Measurements from ENCODE around the gene FARS2. TPM values are rescaled to one million over a fixed set of nuclear protein-coding genes. Genes with fewer than 3 reads are reported as not detected.

Gene FARS2
- total RNA-seq, 1 donor from 2014 or later, result 21.9 TPM

GRCh38 chr6:5501837-5502236, 240.5 kb downstream of the FARS2 start:
- Mint-ChIP-seq H3K27ac (no peak overlapping the region), H3K9me3 (no peaks in the 10 kb centered on the region), H3K27me3 (no peaks in the 10 kb centered on the region), H3K4me1 (ENCODE audit: unreplicated experiment) (peaks cover 23% of the 10 kb centered on the region), H3K4me3 (no peak overlapping the region), H3K36me3 (peaks cover 5% of the 10 kb centered on the region)
- no peak for DNase-seq (ENCODE audit: extremely low spot score, unreplicated experiment)
- no peak for TF ChIP-seq CTCF (conservative IDR thresholded peaks at IDR 0.05)

GRCh38 chr6:5504078-5504477, 242.8 kb downstream of the FARS2 start:
- Mint-ChIP-seq H3K36me3 (peaks cover 13% of the 10 kb centered on the region), H3K4me1 (ENCODE audit: unreplicated experiment) (peaks cover 19% of the 10 kb centered on the region), H3K9me3 (no peaks in the 10 kb centered on the region), H3K4me3 (no peak overlapping the region), H3K27ac (no peak overlapping the region), H3K27me3 (no peaks in the 10 kb centered on the region)
- TF ChIP-seq CTCF (conservative IDR thresholded peaks at IDR 0.05), result no peak
- no peak for DNase-seq (ENCODE audit: extremely low spot score, unreplicated experiment)

- Mint-ChIP-seq H3K36me3 (peaks cover 8% of the 10 kb centered on the region), H3K9me3 (no peaks in the 10 kb centered on the region), H3K4me3 (no peak overlapping the region), H3K27me3 (no peaks in the 10 kb centered on the region), H3K27ac (no peak overlapping the region), H3K4me1 (ENCODE audit: unreplicated experiment) (peaks cover 12% of the 10 kb centered on the region)
- DNase-seq (ENCODE audit: extremely low spot score, unreplicated experiment), result no peak
- no peak for TF ChIP-seq CTCF (conservative IDR thresholded peaks at IDR 0.05)
Measured at GRCh38 chr6:5506149-5506548, 244.8 kb downstream of the FARS2 start.

GRCh38 chr6:5506597-5506996, 245.3 kb downstream of the FARS2 start:
- DNase-seq (ENCODE audit: extremely low spot score, unreplicated experiment), result no peak
- Mint-ChIP-seq H3K27me3 (no peaks in the 10 kb centered on the region), H3K4me3 (no peak overlapping the region), H3K4me1 (ENCODE audit: unreplicated experiment) (peaks cover 12% of the 10 kb centered on the region), H3K27ac (no peak overlapping the region), H3K9me3 (no peaks in the 10 kb centered on the region), H3K36me3 (peaks cover 8% of the 10 kb centered on the region)
- TF ChIP-seq CTCF (conservative IDR thresholded peaks at IDR 0.05), result no peak

GRCh38 chr6:5507131-5507681, 245.9 kb downstream of the FARS2 start:
- Mint-ChIP-seq H3K9me3 (no peaks in the 10 kb centered on the region), H3K4me3 (no peak overlapping the region), H3K27ac (no peak overlapping the region)

More at GRCh38 chr6:5507131-5507681, 245.9 kb downstream of the FARS2 start:
- Mint-ChIP-seq H3K4me1 (ENCODE audit: unreplicated experiment) (peaks cover 12% of the 10 kb centered on the region), H3K36me3 (peaks cover 8% of the 10 kb centered on the region), H3K27me3 (no peaks in the 10 kb centered on the region)
- no peak for DNase-seq (ENCODE audit: extremely low spot score, unreplicated experiment)
- TF ChIP-seq CTCF (conservative IDR thresholded peaks at IDR 0.05), result no peak
